ENCODE results near the gene SLC38A10. TPM values are rescaled to one million over a fixed set of nuclear protein-coding genes. Genes with fewer than 3 reads are reported as not detected.

The SLC38A10 gene
- total and polyA plus RNA-seq, 2 of the 13 experiments (the other 11 are each of a cell fraction or from before 2014, with no cell fraction given): 23.4 to 55.8 TPM

DNA sequence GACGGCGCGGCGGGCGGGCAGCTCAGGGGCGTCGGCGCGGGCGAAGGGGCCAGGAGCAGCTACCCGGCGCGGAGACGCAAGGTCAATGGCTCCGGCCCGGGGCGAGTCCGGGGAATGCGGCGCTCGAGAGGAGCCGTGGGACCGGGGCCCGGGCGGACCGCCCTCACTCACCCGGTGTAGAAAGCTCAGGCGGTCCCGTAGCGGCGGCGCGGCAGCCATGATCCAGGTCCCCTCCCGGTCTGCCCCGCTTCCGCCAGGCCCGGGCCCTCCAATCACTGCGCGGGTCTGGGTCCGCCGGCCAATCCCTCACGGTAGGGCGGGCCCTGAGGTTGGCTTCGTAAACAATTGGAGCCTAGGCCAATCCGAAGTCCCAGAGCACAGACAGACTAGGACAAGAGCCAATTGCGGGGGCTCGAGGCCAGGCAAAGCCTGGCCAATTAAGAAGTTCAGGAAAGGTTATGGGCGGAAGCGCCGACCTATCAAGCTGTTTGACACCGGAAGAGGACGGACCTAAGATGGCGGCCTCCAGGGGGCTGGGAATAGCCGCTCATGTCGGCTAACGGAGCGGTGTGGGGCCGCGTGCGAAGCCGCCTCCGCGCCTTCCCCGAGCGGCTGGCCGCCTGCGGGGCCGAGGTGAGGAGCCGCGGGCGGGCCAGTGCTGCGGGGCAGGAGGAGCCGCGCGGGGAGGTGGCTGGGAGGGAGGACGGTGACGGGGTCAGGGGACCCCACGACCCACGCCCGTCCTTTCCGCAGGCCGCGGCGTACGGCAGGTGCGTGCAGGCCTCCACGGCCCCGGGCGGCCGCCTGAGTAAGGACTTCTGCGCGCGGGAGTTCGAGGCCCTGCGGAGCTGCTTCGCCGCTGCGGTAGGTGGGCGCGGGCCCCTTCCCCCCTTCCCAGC lies 56.0 kb downstream of the SLC38A10 start, which contains the start of the genes NDUFAF8 and TEPSIN (continued):
- TF ChIP-seq PITX1 (CRISPR knock-in tag; IDR thresholded peaks at IDR 0.05): 0 out of 2 replicates have a peak, but pooled peaks have one; percentile 45
- TF ChIP-seq ZNF589 (CRISPR knock-in tag; conservative IDR thresholded peaks at IDR 0.05): no peak
- TF ChIP-seq ZNF879 (CRISPR knock-in tag; IDR thresholded peaks at IDR 0.05): 0 out of 2 replicates have a peak, but pooled peaks have one; percentile 2
- TF ChIP-seq SP4 (CRISPR knock-in tag; IDR thresholded peaks at IDR 0.05): peak; percentile 83; the same call in 1 of the 2 replicates
- TF ChIP-seq, protein P1, sequence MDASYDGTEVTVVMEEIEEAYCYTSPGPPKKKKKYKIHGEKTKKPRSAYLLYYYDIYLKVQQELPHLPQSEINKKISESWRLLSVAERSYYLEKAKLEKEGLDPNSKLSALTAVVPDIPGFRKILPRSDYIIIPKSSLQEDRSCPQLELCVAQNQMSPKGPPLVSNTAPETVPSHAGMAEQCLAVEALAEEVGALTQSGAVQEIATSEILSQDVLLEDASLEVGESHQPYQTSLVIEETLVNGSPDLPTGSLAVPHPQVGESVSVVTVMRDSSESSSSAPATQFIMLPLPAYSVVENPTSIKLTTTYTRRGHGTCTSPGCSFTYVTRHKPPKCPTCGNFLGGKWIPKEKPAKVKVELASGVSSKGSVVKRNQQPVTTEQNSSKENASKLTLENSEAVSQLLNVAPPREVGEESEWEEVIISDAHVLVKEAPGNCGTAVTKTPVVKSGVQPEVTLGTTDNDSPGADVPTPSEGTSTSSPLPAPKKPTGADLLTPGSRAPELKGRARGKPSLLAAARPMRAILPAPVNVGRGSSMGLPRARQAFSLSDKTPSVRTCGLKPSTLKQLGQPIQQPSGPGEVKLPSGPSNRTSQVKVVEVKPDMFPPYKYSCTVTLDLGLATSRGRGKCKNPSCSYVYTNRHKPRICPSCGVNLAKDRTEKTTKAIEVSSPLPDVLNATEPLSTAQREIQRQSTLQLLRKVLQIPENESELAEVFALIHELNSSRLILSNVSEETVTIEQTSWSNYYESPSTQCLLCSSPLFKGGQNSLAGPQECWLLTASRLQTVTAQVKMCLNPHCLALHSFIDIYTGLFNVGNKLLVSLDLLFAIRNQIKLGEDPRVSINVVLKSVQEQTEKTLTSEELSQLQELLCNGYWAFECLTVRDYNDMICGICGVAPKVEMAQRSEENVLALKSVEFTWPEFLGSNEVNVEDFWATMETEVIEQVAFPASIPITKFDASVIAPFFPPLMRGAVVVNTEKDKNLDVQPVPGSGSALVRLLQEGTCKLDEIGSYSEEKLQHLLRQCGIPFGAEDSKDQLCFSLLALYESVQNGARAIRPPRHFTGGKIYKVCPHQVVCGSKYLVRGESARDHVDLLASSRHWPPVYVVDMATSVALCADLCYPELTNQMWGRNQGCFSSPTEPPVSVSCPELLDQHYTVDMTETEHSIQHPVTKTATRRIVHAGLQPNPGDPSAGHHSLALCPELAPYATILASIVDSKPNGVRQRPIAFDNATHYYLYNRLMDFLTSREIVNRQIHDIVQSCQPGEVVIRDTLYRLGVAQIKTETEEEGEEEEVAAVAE (CRISPR knock-in tag; IDR thresholded peaks at IDR 0.05; ENCODE audit: borderline replicate concordance): peak; percentile 86
- TF ChIP-seq NCOR1 (IDR thresholded peaks at IDR 0.05; ENCODE audit: borderline replicate concordance, low read length): peak; percentile 24; the same call in 1 of the 2 replicates
- peak; percentile 70 for TF ChIP-seq TAF1 (CRISPR knock-in tag; IDR thresholded peaks at IDR 0.05)
- peak; percentile 36; the same call in 1 of the 2 replicates for TF ChIP-seq MEF2D (CRISPR knock-in tag; IDR thresholded peaks at IDR 0.05)
- TF ChIP-seq, protein P2, sequence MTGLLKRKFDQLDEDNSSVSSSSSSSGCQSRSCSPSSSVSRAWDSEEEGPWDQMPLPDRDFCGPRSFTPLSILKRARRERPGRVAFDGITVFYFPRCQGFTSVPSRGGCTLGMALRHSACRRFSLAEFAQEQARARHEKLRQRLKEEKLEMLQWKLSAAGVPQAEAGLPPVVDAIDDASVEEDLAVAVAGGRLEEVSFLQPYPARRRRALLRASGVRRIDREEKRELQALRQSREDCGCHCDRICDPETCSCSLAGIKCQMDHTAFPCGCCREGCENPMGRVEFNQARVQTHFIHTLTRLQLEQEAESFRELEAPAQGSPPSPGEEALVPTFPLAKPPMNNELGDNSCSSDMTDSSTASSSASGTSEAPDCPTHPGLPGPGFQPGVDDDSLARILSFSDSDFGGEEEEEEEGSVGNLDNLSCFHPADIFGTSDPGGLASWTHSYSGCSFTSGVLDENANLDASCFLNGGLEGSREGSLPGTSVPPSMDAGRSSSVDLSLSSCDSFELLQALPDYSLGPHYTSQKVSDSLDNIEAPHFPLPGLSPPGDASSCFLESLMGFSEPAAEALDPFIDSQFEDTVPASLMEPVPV (CRISPR knock-in tag; IDR thresholded peaks at IDR 0.05): peak; percentile 21; the same call in 1 of the 2 replicates
- TF ChIP-seq, protein P3, sequence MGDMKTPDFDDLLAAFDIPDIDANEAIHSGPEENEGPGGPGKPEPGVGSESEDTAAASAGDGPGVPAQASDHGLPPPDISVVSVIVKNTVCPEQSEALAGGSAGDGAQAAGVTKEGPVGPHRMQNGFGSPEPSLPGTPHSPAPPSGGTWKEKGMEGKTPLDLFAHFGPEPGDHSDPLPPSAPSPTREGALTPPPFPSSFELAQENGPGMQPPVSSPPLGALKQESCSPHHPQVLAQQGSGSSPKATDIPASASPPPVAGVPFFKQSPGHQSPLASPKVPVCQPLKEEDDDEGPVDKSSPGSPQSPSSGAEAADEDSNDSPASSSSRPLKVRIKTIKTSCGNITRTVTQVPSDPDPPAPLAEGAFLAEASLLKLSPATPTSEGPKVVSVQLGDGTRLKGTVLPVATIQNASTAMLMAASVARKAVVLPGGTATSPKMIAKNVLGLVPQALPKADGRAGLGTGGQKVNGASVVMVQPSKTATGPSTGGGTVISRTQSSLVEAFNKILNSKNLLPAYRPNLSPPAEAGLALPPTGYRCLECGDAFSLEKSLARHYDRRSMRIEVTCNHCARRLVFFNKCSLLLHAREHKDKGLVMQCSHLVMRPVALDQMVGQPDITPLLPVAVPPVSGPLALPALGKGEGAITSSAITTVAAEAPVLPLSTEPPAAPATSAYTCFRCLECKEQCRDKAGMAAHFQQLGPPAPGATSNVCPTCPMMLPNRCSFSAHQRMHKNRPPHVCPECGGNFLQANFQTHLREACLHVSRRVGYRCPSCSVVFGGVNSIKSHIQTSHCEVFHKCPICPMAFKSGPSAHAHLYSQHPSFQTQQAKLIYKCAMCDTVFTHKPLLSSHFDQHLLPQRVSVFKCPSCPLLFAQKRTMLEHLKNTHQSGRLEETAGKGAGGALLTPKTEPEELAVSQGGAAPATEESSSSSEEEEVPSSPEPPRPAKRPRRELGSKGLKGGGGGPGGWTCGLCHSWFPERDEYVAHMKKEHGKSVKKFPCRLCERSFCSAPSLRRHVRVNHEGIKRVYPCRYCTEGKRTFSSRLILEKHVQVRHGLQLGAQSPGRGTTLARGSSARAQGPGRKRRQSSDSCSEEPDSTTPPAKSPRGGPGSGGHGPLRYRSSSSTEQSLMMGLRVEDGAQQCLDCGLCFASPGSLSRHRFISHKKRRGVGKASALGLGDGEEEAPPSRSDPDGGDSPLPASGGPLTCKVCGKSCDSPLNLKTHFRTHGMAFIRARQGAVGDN (CRISPR knock-in tag; IDR thresholded peaks at IDR 0.05): peak; percentile 71
- TF ChIP-seq ZFAT (CRISPR knock-in tag; conservative IDR thresholded peaks at IDR 0.05): peak; percentile 19; the same call in 1 of the 2 replicates
- TF ChIP-seq SMARCE1 (IDR thresholded peaks at IDR 0.05; ENCODE audit: borderline replicate concordance): no peak
- TF ChIP-seq ZFP90 (CRISPR knock-in tag; IDR thresholded peaks at IDR 0.05; ENCODE audit: borderline replicate concordance): 0 out of 2 replicates have a peak, but pooled peaks have one; percentile 44
- TF ChIP-seq SNAPC2 (CRISPR knock-in tag; IDR thresholded peaks at IDR 0.05): 0 out of 2 replicates have a peak, but pooled peaks have one; percentile 2
- peak; percentile 100 for TF ChIP-seq ELF1 (CRISPR knock-in tag; IDR thresholded peaks at IDR 0.05)
- TF ChIP-seq RFX1 (IDR thresholded peaks at IDR 0.05): no peak
- peak; percentile 3 for TF ChIP-seq AGO2 (optimal IDR thresholded peaks at IDR 0.05; ENCODE audit: low read depth, low read length)
- peak; percentile 48; the same call in 1 of the 2 replicates for TF ChIP-seq POGZ (CRISPR knock-in tag; IDR thresholded peaks at IDR 0.05)
- peak; percentile 33; the same call in 1 of the 2 replicates for TF ChIP-seq ESRRA (CRISPR knock-in tag; IDR thresholded peaks at IDR 0.05; ENCODE audit: low read depth)

All from HepG2 (cell line).